Endothelial cell of umbilical vein (primary cell): ENCODE results near the gene MYO1E. TPM values are rescaled to one million over a fixed set of nuclear protein-coding genes. Genes with fewer than 3 reads are reported as not detected.

Source experiments
- BruUV-seq: library from RNA; stranded (reverse); fragments of 400-500 nt; replicated peaks from 2 replicates; lab custom pipeline; 2021; lab: Mats Ljungman, UMichigan
- CTCF ChIA-PET: fragments of 300-600, 350-600 bp; sonication (Branson Sonifier 250); formaldehyde crosslinking; loops from one replicate; lab custom pipeline; 2021; ENCODE audit warnings: antibody characterized with exemption, inconsistent platforms; lab: Charles Lee
- POLR2A ChIA-PET: fragments of 300-600, 350-600 bp; sonication (Branson Sonifier 250); formaldehyde crosslinking; loops from one replicate; lab custom pipeline; 2021; ENCODE audit warnings: antibody characterized with exemption, inconsistent platforms; lab: Charles Lee
- DNase-seq: peaks from one replicate; pipeline ENCODE4 v3.0.0-alpha.2; 2011; ENCODE audit warnings: low read depth, low spot score
- FAIRE-seq: peaks from 2 replicates; lab custom pipeline; 2011; peaks lifted over from hg19 to GRCh38; lab: Jason Lieb, UNC
- H2AFZ ChIP-seq: 2 replicates; pipeline ENCODE4 v1.6.0; 2012; ENCODE audit warnings: low read depth, low read length, control low read depth, inconsistent platforms
- H3K27ac ChIP-seq: 2 replicates; pipeline ENCODE4 v1.5.1; 2011; ENCODE audit warnings: low read depth, mild to moderate bottlenecking, control low read depth, low read length, moderate library complexity; ENCODE audit not compliant: insufficient read depth
- H3K27me3 ChIP-seq, 2 experiments: 2 replicates each; pipeline versions ENCODE4 v1.6.0 to v1.6.1; 2011; ENCODE audit warnings: low read length in 2 of 2, mixed read lengths in 1 of 2; ENCODE audit not compliant: control insufficient read depth in 2 of 2, insufficient read depth in 2 of 2
- H3K36me3 ChIP-seq, 2 experiments: 2 replicates in 1 of 2; 3 replicates in 1 of 2; pipeline ENCODE4 v1.5.1; 2011; ENCODE audit warnings: low read length in 2 of 2, mild to moderate bottlenecking in 1 of 2, moderate library complexity in 1 of 2; ENCODE audit not compliant: control insufficient read depth in 2 of 2, insufficient read depth in 2 of 2; ENCODE audit errors: extremely low read depth in 1 of 2
- H3K4me1 ChIP-seq: 3 replicates; pipeline ENCODE4 v1.5.1; 2011; ENCODE audit warnings: mild to moderate bottlenecking, low read length; ENCODE audit not compliant: control insufficient read depth, insufficient read depth; ENCODE audit errors: extremely low read depth
- H3K4me2 ChIP-seq: 2 replicates; pipeline ENCODE4 v1.6.1; 2011; ENCODE audit warnings: low read length, control low read depth, mixed read lengths; ENCODE audit not compliant: insufficient read depth
- H3K4me3 ChIP-seq, 3 experiments: fragments of 200-600 bp in 1 of 3; sonication (generic), shearing (Covaris generic) in 1 of 3; replicated peaks in 1 of 3; 2 replicates each; pipeline ENCODE4 v1.5.1; 2011 to 2016; ENCODE audit warnings: control low read depth in 3 of 3, low read length in 3 of 3, mild to moderate bottlenecking in 2 of 3, inconsistent platforms in 1 of 3, low read depth in 1 of 3, moderate library complexity in 1 of 3; ENCODE audit not compliant: insufficient read depth in 1 of 3
- H3K79me2 ChIP-seq: 2 replicates; pipeline ENCODE4 v1.6.0; 2012; ENCODE audit warnings: low read length, inconsistent platforms; ENCODE audit not compliant: control insufficient read depth, insufficient read depth
- H3K9ac ChIP-seq: replicated peaks from 2 replicates; pipeline ENCODE3; 2011; ENCODE audit warnings: low read length, control low read depth; ENCODE audit not compliant: insufficient read depth; ENCODE audit errors: extremely low read depth
- H3K9me1 ChIP-seq: replicated peaks from 3 replicates; pipeline ENCODE4 v1.6.0; 2011; ENCODE audit warnings: mild to moderate bottlenecking, low read length; ENCODE audit not compliant: control insufficient read depth, insufficient read depth; ENCODE audit errors: extremely low read depth
- H3K9me3 ChIP-seq: replicated peaks from 2 replicates; pipeline ENCODE4 v1.5.1; 2012; ENCODE audit warnings: low read length, inconsistent platforms; ENCODE audit not compliant: control insufficient read depth, insufficient read depth
- H4K20me1 ChIP-seq: replicated peaks from 2 replicates; pipeline ENCODE3; 2011; ENCODE audit warnings: mild to moderate bottlenecking, low read length; ENCODE audit not compliant: control insufficient read depth, insufficient read depth; ENCODE audit errors: extremely low read depth
- FOS ChIP-seq: IDR thresholded peaks from 2 replicates; pipeline ENCODE4 v1.6.1; 2011; ENCODE audit warnings: mild to moderate bottlenecking, low read length, moderate library complexity, borderline replicate concordance; ENCODE audit not compliant: insufficient read depth
- GATA2 ChIP-seq: IDR thresholded peaks from 2 replicates; pipeline ENCODE4 v1.7.0; 2011; ENCODE audit warnings: low read depth, mild to moderate bottlenecking, moderate library complexity, mixed read lengths, low read length; ENCODE audit not compliant: insufficient read length, insufficient read depth
- JUN ChIP-seq: IDR thresholded peaks from 2 replicates; pipeline ENCODE4 v1.6.1; 2011; ENCODE audit warnings: borderline replicate concordance, low read depth; ENCODE audit not compliant: insufficient read length, insufficient read depth
- MYC ChIP-seq: IDR thresholded peaks from one replicate; pipeline ENCODE4 v1.6.1; 2011; ENCODE audit warnings: mild to moderate bottlenecking, low read depth, low read length
- POLR2A ChIP-seq: IDR thresholded peaks from 2 replicates; pipeline ENCODE4 v1.6.1; 2012; ENCODE audit warnings: low read depth, mild to moderate bottlenecking, control low read depth, low read length
- POLR2AphosphoS5 ChIP-seq: IDR thresholded peaks from 2 replicates; pipeline ENCODE4 v1.6.1; 2012; ENCODE audit warnings: low read depth, mild to moderate bottlenecking, control low read depth, low read length, moderate library complexity; ENCODE audit not compliant: insufficient read depth
- dilution Hi-C: fragments of 300-500 bp; cut with MboI; formaldehyde crosslinking; loops from one replicate; pipeline ENCODE4 v1.15.0; 2019; ENCODE audit warnings: low sequenced_read_pairs; ENCODE audit not compliant: extremely low pct_ligation_motif_present
- intact Hi-C: fragments of 100-400 bp; cut with micrococcal nuclease; formaldehyde crosslinking; loops from one replicate; pipeline ENCODE4 v1.10.0; 2022
- polyA plus RNA-seq, 4 experiments: library from polyadenylated mRNA; depleted of rRNA in 3 of 4; stranded (reverse) in 3 of 4; unstranded in 1 of 4; fragments of >200 nt; gene quantifications; 2 replicates each; pipeline versions ENCODE4 v1.2.1 to v1.2.3, GENCODE V29; 2011 to 2012; ENCODE audit warnings: missing spikeins in 1 of 4
- total RNA-seq: library from RNA; stranded (reverse); gene quantifications from 2 replicates; pipeline ENCODE4 v1.2.3, GENCODE V29; 2021
- TF ChIP-seq, protein P1 (sequence below): IDR thresholded peaks from 2 replicates; pipeline ENCODE4 v1.6.1; 2011; ENCODE audit not compliant: insufficient read depth, insufficient read length
- TF ChIP-seq, protein P2 (sequence below), 2 donors: IDR thresholded peaks; 1 replicate in 1 of 2; 2 replicates in 1 of 2; pipeline ENCODE4 v1.5.1; 2011; ENCODE audit warnings: low read length in 2 of 2, mild to moderate bottlenecking in 2 of 2, moderate library complexity in 2 of 2, control low read depth in 1 of 2, inconsistent platforms in 1 of 2, low read depth in 1 of 2; ENCODE audit not compliant: insufficient read depth in 1 of 2; ENCODE audit errors: extremely low read depth in 1 of 2

Gene MYO1E
- total and polyA plus RNA-seq, 2 donors (not counting 3 experiments of a cell fraction or from before 2014, with no cell fraction given): 31.6 to 218 TPM

DNA sequence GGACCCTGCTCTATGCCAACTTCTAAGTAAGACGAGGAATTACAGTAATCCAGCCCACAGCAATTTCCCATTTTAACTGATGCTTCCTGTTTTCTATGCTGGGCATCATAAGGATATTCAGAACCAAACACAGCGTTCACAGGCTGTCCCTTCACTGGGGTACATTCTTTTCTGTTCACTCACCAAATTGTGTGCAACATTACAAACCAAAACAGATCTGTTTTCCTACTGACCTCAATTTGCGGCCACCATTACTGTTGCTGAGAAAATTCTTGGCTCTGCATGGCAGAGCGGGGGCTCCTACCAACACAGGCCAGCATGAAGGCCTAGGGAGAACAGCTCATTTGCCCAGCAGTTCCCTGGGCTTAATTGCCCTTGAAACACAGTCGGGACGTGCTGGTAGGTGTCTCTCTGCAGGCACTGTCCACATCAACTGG lies 76.5 kb downstream of the MYO1E start:
- Histone ChIP-seq H3K4me2 (peak overlapping the region; percentile 9), H3K36me3 (no peaks in the 10 kb centered on the region), H3K79me2 (peaks cover 45% of the 10 kb centered on the region), H4K20me1 (no peaks in the 10 kb centered on the region), H2AFZ (no peak overlapping the region), H3K4me1 (peaks cover 60% of the 10 kb centered on the region), H3K9me3 (no peaks in the 10 kb centered on the region), H3K9me1 (no peaks in the 10 kb centered on the region), H3K27me3 (no peaks in the 10 kb centered on the region), H3K9ac (peak overlapping the region; percentile 44), H3K4me3 (no peak overlapping the region), H3K27ac (peak overlapping the region; percentile 89)
- TF ChIP-seq FOS: peak; percentile 41
- peak; percentile 67 for TF ChIP-seq POLR2AphosphoS5
- TF ChIP-seq JUN: peak; percentile 69
- TF ChIP-seq, protein P1, sequence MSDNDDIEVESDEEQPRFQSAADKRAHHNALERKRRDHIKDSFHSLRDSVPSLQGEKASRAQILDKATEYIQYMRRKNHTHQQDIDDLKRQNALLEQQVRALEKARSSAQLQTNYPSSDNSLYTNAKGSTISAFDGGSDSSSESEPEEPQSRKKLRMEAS: no peak
- TF ChIP-seq GATA2: no peak
- TF ChIP-seq, protein P2, sequence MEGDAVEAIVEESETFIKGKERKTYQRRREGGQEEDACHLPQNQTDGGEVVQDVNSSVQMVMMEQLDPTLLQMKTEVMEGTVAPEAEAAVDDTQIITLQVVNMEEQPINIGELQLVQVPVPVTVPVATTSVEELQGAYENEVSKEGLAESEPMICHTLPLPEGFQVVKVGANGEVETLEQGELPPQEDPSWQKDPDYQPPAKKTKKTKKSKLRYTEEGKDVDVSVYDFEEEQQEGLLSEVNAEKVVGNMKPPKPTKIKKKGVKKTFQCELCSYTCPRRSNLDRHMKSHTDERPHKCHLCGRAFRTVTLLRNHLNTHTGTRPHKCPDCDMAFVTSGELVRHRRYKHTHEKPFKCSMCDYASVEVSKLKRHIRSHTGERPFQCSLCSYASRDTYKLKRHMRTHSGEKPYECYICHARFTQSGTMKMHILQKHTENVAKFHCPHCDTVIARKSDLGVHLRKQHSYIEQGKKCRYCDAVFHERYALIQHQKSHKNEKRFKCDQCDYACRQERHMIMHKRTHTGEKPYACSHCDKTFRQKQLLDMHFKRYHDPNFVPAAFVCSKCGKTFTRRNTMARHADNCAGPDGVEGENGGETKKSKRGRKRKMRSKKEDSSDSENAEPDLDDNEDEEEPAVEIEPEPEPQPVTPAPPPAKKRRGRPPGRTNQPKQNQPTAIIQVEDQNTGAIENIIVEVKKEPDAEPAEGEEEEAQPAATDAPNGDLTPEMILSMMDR (IDR thresholded peaks at IDR 0.05; ENCODE audit: extremely low read depth in 1 of 2, insufficient read depth in 1 of 2, low read depth in 1 of 2, low read length in 2 of 2): no peak
- TF ChIP-seq POLR2A: peak; percentile 51
- TF ChIP-seq MYC: no peak
- intact Hi-C loops: loop anchor here (1.0 to 5.0 kb wide), 2 partner anchors 49 to 64 kb away; no protein-coding TSS in a partner anchor
- POLR2A ChIA-PET: no interaction called here
- FAIRE-seq: peak; percentile 65
- CTCF ChIA-PET: interaction anchor here (1.0 to 3.1 kb wide), 3 partner anchors 11 to 49 kb away, joined by 3 to 21 read pairs (median 5); no protein-coding TSS in a partner anchor
- peak; percentile 90 for DNase-seq
- BruUV-seq: no TSS peak
- dilution Hi-C loops: no loop called here
